GM19397 (cell line): ENCODE data around the gene CDON.
"Not testable (repeated sequence)": the region's sequence is repeated elsewhere in the genome, so short reads cannot be mapped to it uniquely, and the experiment has no call there.

Experiments
- ATAC-seq: cut with Tn5 transposase; IDR thresholded peaks from one replicate; pipeline ENCODE4 v1.9.1; 2021; ENCODE audit warnings: mild to moderate bottlenecking, moderate library complexity; ENCODE audit not compliant: unreplicated experiment

CDON gene

GRCh38 chr11:125995313-125995712 is 67.4 kb downstream of the CDON start:
- no peak for ATAC-seq

GRCh38 chr11:125994509-125994908 is 68.2 kb downstream of the CDON start:
- no peak for ATAC-seq

- ATAC-seq = no peak
Observed at GRCh38 chr11:125992893-125993292, 69.8 kb downstream of the CDON start.

GRCh38 chr11:125990244-125990643 is 72.4 kb downstream of the CDON start:
- no peak for ATAC-seq

- no peak for ATAC-seq
Observed at GRCh38 chr11:125987066-125987641, 75.5 kb downstream of the CDON start.

- ATAC-seq = not testable (repeated sequence)
Observed at GRCh38 chr11:125985956-125986355, 76.7 kb downstream of the CDON start.

GRCh38 chr11:125982348-125982730 is 80.3 kb downstream of the CDON start:
- no peak for ATAC-seq

- no peak for ATAC-seq
Observed at GRCh38 chr11:125980436-125980835, 82.2 kb downstream of the CDON start.

- no peak for ATAC-seq
Observed at GRCh38 chr11:125979511-125979910, 83.2 kb downstream of the CDON start.

- ATAC-seq = no peak
Observed at GRCh38 chr11:125978778-125979407, 83.8 kb downstream of the CDON start.

GRCh38 chr11:125978181-125978716 is 84.4 kb downstream of the CDON start:
- ATAC-seq = no peak

- ATAC-seq = no peak
Observed at GRCh38 chr11:125977333-125977732, 85.3 kb downstream of the CDON start.

- no peak for ATAC-seq
Observed at GRCh38 chr11:125976156-125976555, 86.5 kb downstream of the CDON start.

- no peak for ATAC-seq
Observed at GRCh38 chr11:125975634-125976033, 87.0 kb downstream of the CDON start.

GRCh38 chr11:125974284-125974683 is 88.4 kb downstream of the CDON start:
- ATAC-seq = no peak

GRCh38 chr11:125971618-125972017 is 91.0 kb downstream of the CDON start:
- no peak for ATAC-seq

- ATAC-seq = no peak
Observed at GRCh38 chr11:125968354-125968753, 94.3 kb downstream of the CDON start.

GRCh38 chr11:125967515-125967914 is 95.2 kb downstream of the CDON start:
- no peak for ATAC-seq

- no peak for ATAC-seq
Observed at GRCh38 chr11:125960771-125961170, 101.9 kb downstream of the CDON start.

GRCh38 chr11:125959931-125960330 is 102.7 kb downstream of the CDON start:
- ATAC-seq = no peak

GRCh38 chr11:125959511-125959910 is 103.2 kb downstream of the CDON start:
- ATAC-seq = no peak

- ATAC-seq = no peak
Observed at GRCh38 chr11:125958872-125959400, 103.7 kb downstream of the CDON start.
